HL-60/S4 (cell line): ENCODE data around the gene COL23A1.
"Not testable (repeated sequence)": the region's sequence is repeated elsewhere in the genome, so short reads cannot be mapped to it uniquely, and the experiment has no call there.

ENCODE experiments used
- in situ Hi-C: fragments of 300-500 bp; cut with MboI; formaldehyde crosslinking; loops from 2 replicates; pipeline ENCODE4 v1.14.3; 2022; ENCODE audit warnings: low sequenced_read_pairs

The COL23A1 gene

GRCh38 chr5:178589180-178590140, 733 bp downstream of the COL23A1 start:
- in situ Hi-C loops = loop anchor here (10.0 kb wide), 1 partner anchor 305 kb away; no protein-coding TSS in a partner anchor

- in situ Hi-C loops = no loop called here
These were observed 1.4 kb downstream of the COL23A1 start for GRCh38 chr5:178588769-178589168.

GRCh38 chr5:178587763-178588611, 2.2 kb downstream of the COL23A1 start:
- in situ Hi-C loops = no loop called here

- in situ Hi-C loops = no loop called here
These were observed 3.8 kb downstream of the COL23A1 start for GRCh38 chr5:178586396-178586795.

DNA sequence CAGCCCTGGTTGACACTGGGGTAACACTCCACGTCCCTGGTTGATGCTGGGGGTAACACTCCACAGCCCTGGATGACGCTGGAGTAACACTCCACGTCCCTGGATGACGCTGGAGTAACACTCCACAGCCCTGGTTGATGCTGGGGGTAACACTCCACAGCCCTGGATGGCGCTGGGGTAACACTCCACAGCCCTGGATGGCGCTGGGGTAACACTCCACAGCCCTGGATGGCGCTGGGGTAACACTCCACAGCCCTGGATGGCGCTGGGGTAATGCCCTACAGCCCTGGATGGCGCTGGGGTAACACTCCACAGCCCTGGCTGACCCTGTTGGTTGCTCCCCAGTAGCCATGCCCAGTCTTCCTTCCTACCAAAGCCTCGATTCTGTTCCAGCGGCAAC, 4.8 kb downstream of the COL23A1 start:
- in situ Hi-C loops = not testable (repeated sequence)

GRCh38 chr5:178583279-178583678, 6.9 kb downstream of the COL23A1 start:
- in situ Hi-C loops = no loop called here

- in situ Hi-C loops = no loop called here
These were observed 7.9 kb downstream of the COL23A1 start for GRCh38 chr5:178582291-178582690.

- in situ Hi-C loops = no loop called here
These were observed 8.6 kb downstream of the COL23A1 start for GRCh38 chr5:178581621-178582020.

DNA sequence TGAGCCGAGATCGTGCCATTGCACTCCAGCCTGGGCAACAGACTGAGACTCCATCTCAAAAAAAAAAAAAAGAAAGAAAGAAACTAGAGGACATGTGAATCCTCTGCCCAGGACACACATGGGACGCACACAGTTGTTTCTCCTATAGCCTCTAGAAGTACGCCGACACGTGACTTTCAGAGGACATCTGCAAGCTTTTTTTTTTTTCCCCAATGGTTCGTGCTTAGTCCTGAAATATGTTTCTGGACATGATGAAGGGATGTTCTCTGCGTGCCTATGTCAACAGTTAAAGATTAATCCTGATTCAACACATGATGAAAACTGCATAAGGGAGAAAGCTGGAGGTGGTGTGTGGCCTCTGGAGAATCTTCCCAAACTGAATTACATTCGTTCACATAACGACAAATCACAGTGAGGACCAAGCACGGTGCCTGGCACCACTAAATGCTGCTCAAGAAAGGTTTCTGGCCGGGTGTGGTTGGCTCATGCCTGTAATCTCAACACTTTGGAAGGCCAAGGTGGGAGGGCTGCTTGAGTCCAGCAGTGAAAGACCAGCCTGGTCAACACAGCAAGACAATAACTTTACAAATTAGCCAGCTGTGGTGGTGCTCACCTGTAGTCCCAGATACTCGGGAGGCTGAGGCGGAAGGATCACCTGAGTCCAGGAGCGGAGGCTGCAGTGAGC, 9.8 kb downstream of the COL23A1 start:
- in situ Hi-C loops = no loop called here

GRCh38 chr5:178577944-178578343, 12.2 kb downstream of the COL23A1 start:
- in situ Hi-C loops = no loop called here

GRCh38 chr5:178577376-178577839, 12.8 kb downstream of the COL23A1 start:
- in situ Hi-C loops = no loop called here

DNA sequence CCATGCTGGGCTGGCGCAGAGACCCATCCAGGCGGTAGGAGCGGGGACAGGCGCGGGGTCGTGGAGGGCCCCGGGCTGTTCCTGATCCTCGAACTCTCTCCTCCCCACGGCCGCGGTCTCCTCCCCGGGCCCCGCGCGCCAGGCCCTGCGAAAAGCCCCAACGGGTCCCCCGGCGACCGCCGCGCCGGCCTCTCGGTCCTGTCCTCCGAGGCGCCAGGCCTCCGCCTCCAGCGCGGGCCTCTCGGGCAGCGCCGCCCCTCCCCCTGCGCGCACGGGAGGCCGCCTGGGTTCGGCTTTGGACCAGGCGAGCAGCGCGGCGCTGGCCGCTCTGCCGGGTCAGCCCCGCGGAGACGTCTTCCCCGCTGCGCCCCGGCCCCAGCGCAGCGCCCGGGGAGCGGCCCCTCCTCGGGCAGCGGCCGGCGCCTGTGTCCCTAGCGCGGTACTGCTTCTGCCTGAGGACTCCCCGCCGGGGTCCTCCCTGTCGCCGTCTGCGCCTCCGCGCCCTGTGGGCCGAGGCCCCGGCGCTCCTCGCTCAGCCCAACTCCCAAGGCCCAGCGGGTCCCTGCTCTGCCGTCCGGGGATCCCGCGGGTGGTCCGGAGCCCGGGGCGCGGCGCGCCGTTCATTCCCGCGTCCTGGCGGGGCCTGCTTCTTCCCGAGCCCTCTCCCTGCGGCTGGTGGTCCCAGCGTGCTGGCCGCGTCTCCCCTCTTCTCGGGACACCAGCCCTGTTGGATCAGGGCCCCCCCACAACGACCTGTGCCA, 13.4 kb downstream of the COL23A1 start:
- in situ Hi-C loops = no loop called here

DNA sequence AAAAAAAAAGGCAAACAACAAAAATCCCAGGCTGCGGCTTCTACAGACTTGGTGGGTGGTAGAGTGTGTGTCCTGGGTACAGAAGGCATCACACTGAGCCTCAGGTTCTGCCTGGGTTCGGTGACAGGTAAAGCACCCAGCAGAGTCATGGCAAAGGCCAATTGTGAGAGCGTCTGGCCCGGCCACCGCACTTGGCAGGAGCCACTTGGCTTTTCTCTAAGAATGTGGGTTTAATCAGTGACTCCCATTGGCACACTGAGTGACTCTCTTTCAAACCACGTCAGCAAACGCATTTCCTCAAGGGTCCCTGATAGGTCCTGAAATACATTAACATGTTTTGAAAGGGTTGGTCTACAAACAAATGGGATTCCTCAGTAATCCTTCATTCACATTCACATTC, 17.0 kb downstream of the COL23A1 start:
- in situ Hi-C loops = no loop called here

GRCh38 chr5:178572617-178573016, 17.6 kb downstream of the COL23A1 start:
- in situ Hi-C loops = no loop called here

GRCh38 chr5:178569485-178569884, 20.7 kb downstream of the COL23A1 start:
- in situ Hi-C loops = no loop called here

GRCh38 chr5:178564811-178565550, 25.2 kb downstream of the COL23A1 start:
- in situ Hi-C loops = no loop called here

- in situ Hi-C loops = no loop called here
These were observed 25.8 kb downstream of the COL23A1 start for GRCh38 chr5:178564397-178564796.

GRCh38 chr5:178563621-178564020, 26.6 kb downstream of the COL23A1 start:
- in situ Hi-C loops = no loop called here

DNA sequence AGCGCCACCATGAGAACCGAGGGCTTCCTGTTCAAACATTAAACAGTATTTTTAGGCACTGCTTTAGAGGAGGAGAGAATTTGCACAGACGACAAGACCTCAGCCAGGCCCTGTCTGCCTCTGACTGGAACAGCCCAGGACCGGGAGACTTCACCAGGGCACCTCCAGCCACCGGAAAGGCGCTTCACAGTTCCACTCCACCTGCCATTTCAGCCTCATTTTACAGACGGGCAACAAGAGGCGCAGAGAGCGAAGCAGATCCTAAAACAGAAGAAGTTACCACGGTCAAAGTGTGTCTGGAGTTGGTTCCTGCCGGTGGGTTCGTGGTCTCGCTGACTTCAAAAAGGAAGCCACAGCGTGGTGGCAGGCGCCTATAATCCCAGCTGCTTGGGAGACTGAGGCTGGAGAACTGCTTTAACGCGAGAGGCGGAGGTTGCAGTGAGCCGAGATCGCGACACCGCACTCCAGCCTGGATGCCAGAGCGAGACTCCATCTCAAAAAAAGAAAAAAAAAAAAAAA, 28.4 kb downstream of the COL23A1 start:
- in situ Hi-C loops = no loop called here
